ENCODE data around the gene CUL1. TPM values are rescaled to one million over a fixed set of nuclear protein-coding genes. Genes with fewer than 3 reads are reported as not detected.

Gene CUL1
- total and polyA plus RNA-seq, 12 donors = 14.0 to 53.4 (median 43.5) TPM

DNA sequence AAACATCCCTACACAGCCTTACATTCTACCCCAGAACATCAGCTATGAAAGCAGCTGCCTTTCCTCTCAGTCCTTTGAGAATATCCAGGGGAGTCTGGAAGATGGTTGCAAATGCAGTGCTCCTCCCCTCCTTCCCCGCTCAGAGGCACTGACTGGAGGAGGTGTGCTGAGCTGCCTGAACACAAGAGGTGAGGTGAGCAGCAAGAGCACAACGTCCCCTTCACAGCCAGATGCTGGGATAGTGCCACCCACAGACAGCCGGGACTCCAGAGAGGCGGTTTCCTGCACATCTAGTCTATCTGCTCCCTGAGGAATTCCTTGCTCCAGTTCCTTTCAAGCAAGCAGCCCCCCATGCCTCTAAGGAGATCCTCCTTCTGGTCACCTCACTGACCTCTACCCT is 111.2 kb downstream of the CUL1 start:
- no peaks in the 10 kb centered on the region for H3K27me3 ChIP-seq
- TF ChIP-seq, protein P1, sequence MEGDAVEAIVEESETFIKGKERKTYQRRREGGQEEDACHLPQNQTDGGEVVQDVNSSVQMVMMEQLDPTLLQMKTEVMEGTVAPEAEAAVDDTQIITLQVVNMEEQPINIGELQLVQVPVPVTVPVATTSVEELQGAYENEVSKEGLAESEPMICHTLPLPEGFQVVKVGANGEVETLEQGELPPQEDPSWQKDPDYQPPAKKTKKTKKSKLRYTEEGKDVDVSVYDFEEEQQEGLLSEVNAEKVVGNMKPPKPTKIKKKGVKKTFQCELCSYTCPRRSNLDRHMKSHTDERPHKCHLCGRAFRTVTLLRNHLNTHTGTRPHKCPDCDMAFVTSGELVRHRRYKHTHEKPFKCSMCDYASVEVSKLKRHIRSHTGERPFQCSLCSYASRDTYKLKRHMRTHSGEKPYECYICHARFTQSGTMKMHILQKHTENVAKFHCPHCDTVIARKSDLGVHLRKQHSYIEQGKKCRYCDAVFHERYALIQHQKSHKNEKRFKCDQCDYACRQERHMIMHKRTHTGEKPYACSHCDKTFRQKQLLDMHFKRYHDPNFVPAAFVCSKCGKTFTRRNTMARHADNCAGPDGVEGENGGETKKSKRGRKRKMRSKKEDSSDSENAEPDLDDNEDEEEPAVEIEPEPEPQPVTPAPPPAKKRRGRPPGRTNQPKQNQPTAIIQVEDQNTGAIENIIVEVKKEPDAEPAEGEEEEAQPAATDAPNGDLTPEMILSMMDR (IDR thresholded peaks at IDR 0.05) = no peak
- no peak overlapping the region for H3K4me3 ChIP-seq
- H3K9me3 ChIP-seq = no peaks in the 10 kb centered on the region
- no peaks in the 10 kb centered on the region for H3K4me1 ChIP-seq
- ATAC-seq (no peak), DNase-seq (no peak)
- H3K36me3 ChIP-seq = peaks cover 0 to 86% (median 0%) of the 10 kb centered on the region in 9 donors
- intact Hi-C loops (cut with DNase I) = no loop called here
- WGBS, 2 donors = 78% methylated on average over 4 of the region's 4 CpGs
- no peak overlapping the region for H3K27ac ChIP-seq

DNA sequence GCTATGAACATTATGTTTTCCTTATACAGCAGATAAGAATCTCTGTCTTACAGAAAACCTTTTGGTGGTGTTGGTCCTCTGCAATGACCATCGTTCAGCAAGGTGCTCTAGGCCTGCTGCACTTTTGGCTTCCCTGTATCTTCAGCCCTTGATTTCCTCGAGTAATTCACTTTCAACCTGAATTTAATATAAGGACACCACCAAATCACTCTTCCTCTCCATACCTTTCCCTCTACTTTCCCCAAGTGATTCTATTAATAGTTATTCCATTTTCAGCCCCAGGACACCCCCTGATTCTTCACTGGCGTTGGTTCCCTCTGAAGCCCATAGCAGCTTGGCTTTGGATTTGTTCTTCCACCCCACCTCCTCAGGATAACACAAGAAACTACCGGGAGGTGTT is 113.2 kb downstream of the CUL1 start:
- Histone ChIP-seq H3K4me1 (no peaks in the 10 kb centered on the region), H3K4me3 (no peak overlapping the region), H3K27me3 (no peaks in the 10 kb centered on the region), H3K9me3 (no peaks in the 10 kb centered on the region), H3K27ac (no peak overlapping the region), H3K36me3 (peaks cover 0 to 84% (median 0%) of the 10 kb centered on the region in 9 donors)
- intact Hi-C loops (cut with DNase I) = no loop called here
- DNase-seq = no peak
- WGBS, 2 donors = 83 to 90% methylated on average over 4 of the region's 4 CpGs
- TF ChIP-seq, protein P1 (IDR thresholded peaks at IDR 0.05) = no peak
- ATAC-seq = no peak

GRCh38 chr7:148813890-148814289 is 115.2 kb downstream of the CUL1 start:
- TF ChIP-seq, protein P1 (IDR thresholded peaks at IDR 0.05) = no peak
- ATAC-seq = no peak
- intact Hi-C loops (cut with DNase I) = no loop called here
- Histone ChIP-seq H3K36me3 (peaks cover 0 to 82% (median 0%) of the 10 kb centered on the region in 9 donors), H3K4me3 (no peak overlapping the region), H3K4me1 (no peaks in the 10 kb centered on the region), H3K9me3 (no peaks in the 10 kb centered on the region), H3K27me3 (no peaks in the 10 kb centered on the region), H3K27ac (no peak overlapping the region)
- WGBS, 2 donors = 90 to 92% methylated on average over 9 of the region's 9 CpGs
- no peak for DNase-seq

GRCh38 chr7:148814922-148815559 is 116.3 kb downstream of the CUL1 start:
- no peaks in the 10 kb centered on the region for H3K9me3 ChIP-seq
- intact Hi-C loops (cut with DNase I) = no loop called here
- TF ChIP-seq, protein P1 (IDR thresholded peaks at IDR 0.05) = no peak
- H3K27me3 ChIP-seq = no peaks in the 10 kb centered on the region
- ATAC-seq (no peak), DNase-seq (no peak)
- 88% methylated on average over 10 of the region's 10 CpGs for WGBS, 2 donors
- H3K4me3 ChIP-seq = no peak overlapping the region
- H3K27ac ChIP-seq = no peak overlapping the region
- peaks cover 0 to 80% (median 0%) of the 10 kb centered on the region in 9 donors for H3K36me3 ChIP-seq
- H3K4me1 ChIP-seq = no peaks in the 10 kb centered on the region
